ENCODE results near the gene TIAM2.

TIAM2 gene

GRCh38 chr6:155155787-155156447 lies 160.8 kb downstream of the TIAM2 start:
- no peaks in the 10 kb centered on the region for H3K27me3 ChIP-seq (ENCODE audit: insufficient read depth, poor library complexity, severe bottlenecking)
- no peak for DNase-seq (ENCODE audit: low read depth in 1 of 2, low spot score in 1 of 2)
- TF ChIP-seq REST (IDR thresholded peaks at IDR 0.05; ENCODE audit: insufficient replicate concordance, low read depth), result no peak
- no peak for TF ChIP-seq POLR2AphosphoS5 (IDR thresholded peaks at IDR 0.05; ENCODE audit: low read depth)
- TF ChIP-seq SPI1 (IDR thresholded peaks at IDR 0.05; ENCODE audit: borderline replicate concordance, low read depth), result no peak
- TF ChIP-seq GABPA (IDR thresholded peaks at IDR 0.05; ENCODE audit: low read depth), result no peak
- no peak for TF ChIP-seq CTCF (IDR thresholded peaks at IDR 0.05; ENCODE audit: insufficient read depth, low read length)
- no peak overlapping the region for H3K27ac ChIP-seq (replicated peaks)
- no peak overlapping the region for H3K4me3 ChIP-seq (replicated peaks; ENCODE audit: insufficient read depth, low read length)

GRCh38 chr6:155157101-155157500 lies 162.0 kb downstream of the TIAM2 start:
- H3K27ac ChIP-seq (replicated peaks), result no peak overlapping the region
- no peaks in the 10 kb centered on the region for H3K27me3 ChIP-seq (ENCODE audit: insufficient read depth, poor library complexity, severe bottlenecking)
- TF ChIP-seq GABPA (IDR thresholded peaks at IDR 0.05; ENCODE audit: low read depth), result no peak
- TF ChIP-seq REST (IDR thresholded peaks at IDR 0.05; ENCODE audit: insufficient replicate concordance, low read depth), result no peak
- no peak for TF ChIP-seq SPI1 (IDR thresholded peaks at IDR 0.05; ENCODE audit: borderline replicate concordance, low read depth)
- TF ChIP-seq CTCF (IDR thresholded peaks at IDR 0.05; ENCODE audit: insufficient read depth, low read length), result no peak
- no peak for TF ChIP-seq POLR2AphosphoS5 (IDR thresholded peaks at IDR 0.05; ENCODE audit: low read depth)
- no peak overlapping the region for H3K4me3 ChIP-seq (replicated peaks; ENCODE audit: insufficient read depth, low read length)
- DNase-seq (ENCODE audit: low read depth in 1 of 2, low spot score in 1 of 2), result no peak

GRCh38 chr6:155158030-155158843 lies 163.1 kb downstream of the TIAM2 start:
- Histone ChIP-seq H3K4me3 (replicated peaks; ENCODE audit: insufficient read depth, low read length) (no peak overlapping the region), H3K27ac (replicated peaks) (no peak overlapping the region), H3K27me3 (ENCODE audit: insufficient read depth, poor library complexity, severe bottlenecking) (no peaks in the 10 kb centered on the region)
- no peak for TF ChIP-seq GABPA (IDR thresholded peaks at IDR 0.05; ENCODE audit: low read depth)
- no peak for TF ChIP-seq SPI1 (IDR thresholded peaks at IDR 0.05; ENCODE audit: borderline replicate concordance, low read depth)
- TF ChIP-seq POLR2AphosphoS5 (IDR thresholded peaks at IDR 0.05; ENCODE audit: low read depth), result no peak
- no peak for TF ChIP-seq CTCF (IDR thresholded peaks at IDR 0.05; ENCODE audit: insufficient read depth, low read length)
- TF ChIP-seq REST (IDR thresholded peaks at IDR 0.05; ENCODE audit: insufficient replicate concordance, low read depth), result no peak
- DNase-seq (ENCODE audit: low read depth in 1 of 2, low spot score in 1 of 2), result no peak
